ENCODE measurements around the gene GTF2F2. TPM values are rescaled to one million over a fixed set of nuclear protein-coding genes. Genes with fewer than 3 reads are reported as not detected.

GTF2F2 gene
- total and polyA plus RNA-seq, 2 donors (not counting 3 experiments of a cell fraction or from before 2014, with no cell fraction given) = 7.5 to 23.6 TPM

DNA sequence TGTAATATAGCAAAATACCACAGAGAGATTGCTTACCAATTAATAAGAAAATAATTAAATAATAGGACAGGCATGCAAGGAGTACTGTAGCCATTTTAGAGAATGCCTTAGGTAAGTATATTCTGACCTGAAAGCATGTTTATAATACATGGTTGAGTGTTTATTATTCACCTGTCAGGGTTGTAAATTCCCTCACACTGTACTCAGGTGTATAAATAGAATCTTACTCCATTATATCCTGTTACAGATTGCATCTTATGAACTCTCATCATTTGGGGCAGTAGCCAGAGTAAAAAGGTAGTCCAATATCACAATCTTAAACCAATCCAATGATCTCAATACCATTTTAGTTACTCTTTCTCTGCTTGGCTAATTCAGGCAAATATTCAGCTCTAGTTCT is 35.8 kb upstream of the GTF2F2 start:
- DNase-seq (ENCODE audit: low read depth, low spot score) (no peak), FAIRE-seq (no peak)
- POLR2A ChIA-PET = interaction anchor here (0.6 kb wide), 1 partner anchor 9 kb away, joined by 5 read pairs; no protein-coding TSS in a partner anchor
- H3K27me3 ChIP-seq (ENCODE audit: control insufficient read depth in 2 of 2, insufficient read depth in 2 of 2, low read length in 2 of 2) = peaks cover 6 to 14% of the 10 kb centered on the region in 2 experiments
- TF ChIP-seq, protein P1, sequence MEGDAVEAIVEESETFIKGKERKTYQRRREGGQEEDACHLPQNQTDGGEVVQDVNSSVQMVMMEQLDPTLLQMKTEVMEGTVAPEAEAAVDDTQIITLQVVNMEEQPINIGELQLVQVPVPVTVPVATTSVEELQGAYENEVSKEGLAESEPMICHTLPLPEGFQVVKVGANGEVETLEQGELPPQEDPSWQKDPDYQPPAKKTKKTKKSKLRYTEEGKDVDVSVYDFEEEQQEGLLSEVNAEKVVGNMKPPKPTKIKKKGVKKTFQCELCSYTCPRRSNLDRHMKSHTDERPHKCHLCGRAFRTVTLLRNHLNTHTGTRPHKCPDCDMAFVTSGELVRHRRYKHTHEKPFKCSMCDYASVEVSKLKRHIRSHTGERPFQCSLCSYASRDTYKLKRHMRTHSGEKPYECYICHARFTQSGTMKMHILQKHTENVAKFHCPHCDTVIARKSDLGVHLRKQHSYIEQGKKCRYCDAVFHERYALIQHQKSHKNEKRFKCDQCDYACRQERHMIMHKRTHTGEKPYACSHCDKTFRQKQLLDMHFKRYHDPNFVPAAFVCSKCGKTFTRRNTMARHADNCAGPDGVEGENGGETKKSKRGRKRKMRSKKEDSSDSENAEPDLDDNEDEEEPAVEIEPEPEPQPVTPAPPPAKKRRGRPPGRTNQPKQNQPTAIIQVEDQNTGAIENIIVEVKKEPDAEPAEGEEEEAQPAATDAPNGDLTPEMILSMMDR (IDR thresholded peaks at IDR 0.05; ENCODE audit: extremely low read depth in 1 of 2, insufficient read depth in 1 of 2, low read depth in 1 of 2, low read length in 2 of 2) = no peak
- no peak for TF ChIP-seq POLR2AphosphoS5 (IDR thresholded peaks at IDR 0.05; ENCODE audit: insufficient read depth, low read depth, low read length)
- TF ChIP-seq JUN (IDR thresholded peaks at IDR 0.05; ENCODE audit: borderline replicate concordance, insufficient read depth, insufficient read length, low read depth) = no peak
- H3K4me1 ChIP-seq (ENCODE audit: control insufficient read depth, extremely low read depth, insufficient read depth, low read length) = no peaks in the 10 kb centered on the region
- H3K36me3 ChIP-seq (ENCODE audit: control insufficient read depth in 2 of 2, extremely low read depth in 1 of 2, insufficient read depth in 2 of 2, low read length in 2 of 2) = no peaks in the 10 kb centered on the region
- no peak overlapping the region for H3K4me2 ChIP-seq (ENCODE audit: insufficient read depth, low read length)
- no peak overlapping the region for H2AFZ ChIP-seq (ENCODE audit: low read depth, low read length)
- no TSS peak for BruUV-seq (replicated peaks)
- dilution Hi-C loops (cut with MboI; ENCODE audit: extremely low pct_ligation_motif_present, low sequenced_read_pairs) = no loop called here
- H4K20me1 ChIP-seq (replicated peaks; ENCODE audit: control insufficient read depth, extremely low read depth, insufficient read depth, low read length) = no peaks in the 10 kb centered on the region
- H3K79me2 ChIP-seq (ENCODE audit: control insufficient read depth, insufficient read depth, low read length) = no peaks in the 10 kb centered on the region
- intact Hi-C loops (cut with micrococcal nuclease) = no loop called here
- no peak overlapping the region for H3K9ac ChIP-seq (replicated peaks; ENCODE audit: extremely low read depth, insufficient read depth, low read length)
- no peaks in the 10 kb centered on the region for H3K9me3 ChIP-seq (replicated peaks; ENCODE audit: control insufficient read depth, insufficient read depth, low read length)
- CTCF ChIA-PET = no interaction called here
- no peak overlapping the region for H3K27ac ChIP-seq (ENCODE audit: insufficient read depth, low read depth, low read length)
- no peak overlapping the region for H3K4me3 ChIP-seq (replicated peaks in 1 of 3; ENCODE audit: insufficient read depth in 1 of 3, low read depth in 1 of 3, low read length in 3 of 3)
- H3K9me1 ChIP-seq (replicated peaks; ENCODE audit: control insufficient read depth, extremely low read depth, insufficient read depth, low read length) = no peaks in the 10 kb centered on the region

DNA sequence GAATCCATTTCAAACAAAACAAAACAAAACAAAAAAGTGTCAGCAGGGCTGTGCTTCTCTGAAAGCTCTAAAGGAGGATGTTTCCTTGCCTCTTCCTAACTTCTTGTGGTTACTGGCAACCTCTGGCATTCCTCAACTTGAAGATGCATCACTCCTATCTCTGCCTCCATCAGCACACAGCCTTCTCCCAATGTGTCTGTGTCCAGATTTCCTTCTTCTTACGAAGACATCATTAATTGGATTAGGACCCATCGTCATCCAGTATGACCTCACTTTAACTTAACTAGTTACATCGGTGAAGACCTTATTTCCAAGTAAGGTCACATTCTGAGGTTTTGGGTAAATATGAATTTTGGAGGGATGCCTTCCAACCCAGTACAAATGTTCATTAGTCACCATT is 33.8 kb upstream of the GTF2F2 start:
- FAIRE-seq = no peak
- H2AFZ ChIP-seq (ENCODE audit: low read depth, low read length) = no peak overlapping the region
- no peaks in the 10 kb centered on the region for H3K36me3 ChIP-seq (ENCODE audit: control insufficient read depth in 2 of 2, extremely low read depth in 1 of 2, insufficient read depth in 2 of 2, low read length in 2 of 2)
- BruUV-seq (replicated peaks) = no TSS peak
- peaks cover 0 to 2% of the 10 kb centered on the region in 2 experiments for H3K27me3 ChIP-seq (ENCODE audit: control insufficient read depth in 2 of 2, insufficient read depth in 2 of 2, low read length in 2 of 2)
- H3K9me1 ChIP-seq (replicated peaks; ENCODE audit: control insufficient read depth, extremely low read depth, insufficient read depth, low read length) = no peaks in the 10 kb centered on the region
- dilution Hi-C loops (cut with MboI; ENCODE audit: extremely low pct_ligation_motif_present, low sequenced_read_pairs) (no loop called here), intact Hi-C loops (cut with micrococcal nuclease) (no loop called here)
- H3K9ac ChIP-seq (replicated peaks; ENCODE audit: extremely low read depth, insufficient read depth, low read length) = no peak overlapping the region
- TF ChIP-seq POLR2AphosphoS5 (IDR thresholded peaks at IDR 0.05; ENCODE audit: insufficient read depth, low read depth, low read length) (no peak), EZH2 (IDR thresholded peaks at IDR 0.05; ENCODE audit: borderline replicate concordance, low read depth, low read length, severe bottlenecking) (no peak), POLR2A (IDR thresholded peaks at IDR 0.05; ENCODE audit: low read depth, low read length) (no peak), GATA2 (IDR thresholded peaks at IDR 0.05; ENCODE audit: insufficient read depth, insufficient read length, low read depth, low read length) (no peak)
- no peaks in the 10 kb centered on the region for H3K4me1 ChIP-seq (ENCODE audit: control insufficient read depth, extremely low read depth, insufficient read depth, low read length)
- no peak overlapping the region for H3K27ac ChIP-seq (ENCODE audit: insufficient read depth, low read depth, low read length)
- H3K4me3 ChIP-seq (replicated peaks in 1 of 3; ENCODE audit: insufficient read depth in 1 of 3, low read depth in 1 of 3, low read length in 3 of 3) = no peak overlapping the region
- CTCF ChIA-PET = no interaction called here
- H3K79me2 ChIP-seq (ENCODE audit: control insufficient read depth, insufficient read depth, low read length) = no peaks in the 10 kb centered on the region
- POLR2A ChIA-PET = no interaction called here
- H4K20me1 ChIP-seq (replicated peaks; ENCODE audit: control insufficient read depth, extremely low read depth, insufficient read depth, low read length) = no peaks in the 10 kb centered on the region
- DNase-seq (ENCODE audit: low read depth, low spot score) = no peak
- H3K4me2 ChIP-seq (ENCODE audit: insufficient read depth, low read length) = no peak overlapping the region
- no peaks in the 10 kb centered on the region for H3K9me3 ChIP-seq (replicated peaks; ENCODE audit: control insufficient read depth, insufficient read depth, low read length)
